GM10266 (cell line): Measurements from ENCODE around the gene EFCAB11.

Experiments used
- DNase-seq: peaks from one replicate; pipeline ENCODE4 v3.0.0; 2012; ENCODE audit errors: extremely low spot score
- CTCF ChIP-seq: IDR thresholded peaks from 2 replicates; pipeline ENCODE4 v1.5.1; 2012; ENCODE audit warnings: mild to moderate bottlenecking, low read depth; ENCODE audit not compliant: control insufficient read depth, insufficient read depth; ENCODE audit errors: missing control alignments

Gene EFCAB11

GRCh38 chr14:89823743-89824142, 130.8 kb downstream of the EFCAB11 start:
- DNase-seq: no peak
- no peak for TF ChIP-seq CTCF

- TF ChIP-seq CTCF: no peak
- no peak for DNase-seq
Observed at GRCh38 chr14:89814126-89814525, 140.4 kb downstream of the EFCAB11 start.

- TF ChIP-seq CTCF: no peak
- DNase-seq: no peak
Observed at GRCh38 chr14:89813617-89814031, 140.9 kb downstream of the EFCAB11 start.

GRCh38 chr14:89811954-89812575, 142.5 kb downstream of the EFCAB11 start:
- no peak for TF ChIP-seq CTCF
- no peak for DNase-seq

GRCh38 chr14:89810101-89810500, 144.4 kb downstream of the EFCAB11 start:
- no peak for DNase-seq
- no peak for TF ChIP-seq CTCF

- no peak for DNase-seq
- TF ChIP-seq CTCF: no peak
Observed at GRCh38 chr14:89807892-89808291, 146.6 kb downstream of the EFCAB11 start.

GRCh38 chr14:89807151-89807550, 147.4 kb downstream of the EFCAB11 start:
- no peak for TF ChIP-seq CTCF
- no peak for DNase-seq
